ENCODE results near the gene SMPDL3A.
A peak's percentile ranks its signal among the peaks of the same experiment; 100 is the strongest.

The SMPDL3A gene

DNA sequence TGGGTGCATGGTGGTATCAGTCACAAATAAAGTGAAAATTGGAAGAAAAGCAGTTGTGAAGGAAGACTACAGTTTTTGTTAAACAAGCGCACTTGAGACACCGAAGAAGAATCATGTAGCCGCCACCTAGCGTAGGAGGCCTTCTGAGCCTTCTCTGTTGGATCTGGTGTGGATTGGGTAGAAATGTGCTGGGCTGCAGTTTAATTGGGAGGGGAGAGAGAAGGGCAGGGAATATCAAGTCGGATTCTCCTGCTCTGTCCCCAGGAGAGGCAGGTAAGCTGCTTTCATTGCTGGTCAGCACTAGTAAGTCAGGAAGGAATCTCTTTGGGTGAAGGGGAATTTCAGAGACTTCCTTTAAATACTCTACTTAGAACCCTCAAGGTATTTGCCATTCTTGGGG, 10.8 kb upstream of the SMPDL3A start:
- no peak for DNase-seq

DNA sequence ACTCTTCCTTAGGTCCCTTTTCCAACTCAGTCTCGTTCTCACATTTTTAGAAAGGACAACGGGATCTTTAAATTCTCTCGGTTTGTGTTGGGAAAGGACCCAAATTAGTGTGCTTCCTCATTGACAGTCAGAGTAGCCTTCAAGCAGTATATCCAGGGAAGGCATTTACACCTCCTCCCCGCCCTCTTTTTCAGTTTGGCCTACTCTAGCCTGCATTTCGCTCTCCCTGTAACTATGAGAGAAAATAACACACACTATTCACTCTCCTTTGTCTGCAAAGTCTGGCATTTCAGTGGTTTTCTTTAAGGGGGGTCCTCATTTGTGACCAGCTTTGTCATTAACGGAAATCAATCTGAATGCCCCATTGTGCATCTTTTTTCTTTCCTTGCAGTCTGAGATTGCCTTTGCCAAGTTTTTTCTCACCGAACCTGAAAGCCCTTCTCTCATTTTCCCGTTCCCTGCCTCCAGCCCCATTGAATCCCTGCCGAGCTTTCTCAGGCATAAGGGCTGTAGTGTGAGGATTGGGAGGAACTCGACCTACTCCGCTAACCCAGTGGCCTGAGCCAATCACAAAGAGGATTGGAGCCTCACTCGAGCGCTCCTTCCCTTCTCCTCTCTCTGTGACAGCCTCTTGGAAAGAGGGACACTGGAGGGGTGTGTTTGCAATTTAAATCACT, 9.9 kb upstream of the SMPDL3A start:
- DNase-seq = peak; percentile 31

GRCh38 chr6:122779667-122780066, 9.4 kb upstream of the SMPDL3A start, which contains the start of gene FABP7:
Gene FABP7, plus strand, starts transcription at chr6:122779716. Its CDS starts 79 bp downstream, at chr6:122779795.
- DNase-seq = no peak

DNA sequence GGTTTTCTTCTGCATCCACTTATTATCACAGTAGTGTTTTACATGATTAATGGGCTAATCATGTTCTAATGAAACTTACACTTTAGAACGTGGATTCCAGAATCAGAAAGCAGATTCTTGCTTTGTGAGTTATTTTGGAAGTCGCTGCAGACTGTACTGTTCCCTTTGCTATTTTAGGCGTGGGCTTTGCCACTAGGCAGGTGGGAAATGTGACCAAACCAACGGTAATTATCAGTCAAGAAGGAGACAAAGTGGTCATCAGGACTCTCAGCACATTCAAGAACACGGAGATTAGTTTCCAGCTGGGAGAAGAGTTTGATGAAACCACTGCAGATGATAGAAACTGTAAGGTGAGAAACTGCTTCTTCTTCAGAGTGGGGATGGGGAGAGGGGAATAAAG, 8.9 kb upstream of the SMPDL3A start:
- DNase-seq = no peak

DNA sequence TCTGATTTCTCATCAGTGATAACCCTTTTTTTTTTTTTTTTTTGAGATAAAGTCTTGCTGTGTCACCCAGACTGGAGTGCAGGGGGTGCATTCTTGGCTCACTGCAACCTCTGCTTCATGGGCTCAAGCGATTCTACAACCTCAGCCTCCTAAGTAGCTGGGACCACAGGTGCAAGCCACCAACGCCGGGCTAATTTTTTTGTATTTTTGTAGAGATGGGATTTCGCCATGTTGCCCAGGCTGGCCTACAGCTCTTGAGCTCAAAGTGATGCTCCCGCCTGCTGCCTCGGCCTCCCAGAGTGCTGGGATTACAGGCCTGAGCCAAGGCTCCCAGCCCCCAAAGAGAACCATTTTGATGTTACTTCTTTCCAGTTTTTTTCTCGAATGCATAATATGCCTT, 7.3 kb upstream of the SMPDL3A start:
- DNase-seq = no peak

GRCh38 chr6:122783401-122783800, 5.7 kb upstream of the SMPDL3A start:
- DNase-seq = no peak

DNA sequence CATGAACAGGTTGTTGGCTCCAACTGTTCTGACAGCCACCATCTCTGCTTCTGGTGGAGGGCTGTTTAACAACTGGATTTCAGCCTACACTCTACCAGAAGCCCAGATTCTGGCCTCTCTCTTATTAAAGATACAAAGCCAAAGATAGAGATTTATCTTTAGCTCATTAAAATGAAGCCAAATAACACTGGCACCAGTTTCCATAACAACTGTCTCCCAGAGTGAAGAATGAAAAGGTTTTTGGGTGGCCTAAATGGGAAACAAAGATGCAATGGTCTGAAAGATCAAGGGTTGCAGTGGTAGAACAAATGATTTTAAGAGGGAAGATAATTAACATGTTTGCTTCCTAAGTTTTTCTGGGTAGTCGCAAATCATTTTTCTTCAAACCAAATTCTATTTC, 3.2 kb upstream of the SMPDL3A start:
- DNase-seq = no peak

GRCh38 chr6:122787721-122788120, 1.3 kb upstream of the SMPDL3A start:
- DNase-seq = no peak

DNA sequence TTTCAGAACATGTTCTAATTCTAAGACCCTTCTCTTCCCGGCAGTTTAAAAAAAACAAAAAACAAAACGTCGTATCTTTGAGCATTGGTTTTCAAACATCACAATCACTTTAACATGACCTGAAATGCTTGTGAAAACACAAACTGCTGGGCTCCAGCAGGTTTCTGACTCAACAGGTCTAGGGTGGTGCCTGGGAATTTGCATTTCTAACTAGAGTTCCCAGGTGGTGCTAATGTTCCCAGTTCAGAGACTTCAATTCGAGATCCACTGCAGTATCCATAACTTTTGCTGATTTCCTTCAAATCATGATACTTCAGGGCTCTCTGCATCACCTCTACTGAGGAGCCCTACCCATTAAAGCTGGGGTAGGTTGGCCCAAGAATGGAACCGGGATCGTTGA, 850 bp upstream of the SMPDL3A start:
- no peak for DNase-seq

DNA sequence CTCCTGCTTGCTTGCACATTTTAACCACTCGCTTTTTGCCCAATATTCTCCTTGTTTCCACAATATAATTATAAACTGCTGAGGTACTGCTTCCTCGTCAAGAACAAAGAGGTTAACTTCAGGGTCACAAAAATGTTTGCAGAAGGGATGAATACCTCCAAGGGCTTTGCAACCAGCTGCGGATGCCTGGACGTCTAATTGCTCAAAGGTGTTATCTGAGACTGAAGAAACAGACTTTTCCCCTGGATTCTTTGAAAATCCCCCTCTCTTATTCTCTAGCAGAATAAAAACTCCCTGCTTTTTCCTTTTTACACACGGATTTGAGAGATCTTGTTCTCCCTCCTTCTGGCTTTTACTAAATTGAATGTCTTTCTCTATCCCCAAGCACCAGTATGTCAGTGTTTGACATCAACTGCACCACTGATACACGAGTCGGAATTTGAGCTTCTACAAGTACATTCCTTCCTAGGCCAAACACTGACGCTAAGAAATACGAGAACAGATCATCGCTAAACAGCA, 336 bp upstream of the SMPDL3A start:
- DNase-seq = no peak

- no peak for DNase-seq
Observed at GRCh38 chr6:122790028-122790422, 967 bp downstream of the SMPDL3A start.

- DNase-seq = no peak
Observed at GRCh38 chr6:122790423-122791309, 1.6 kb downstream of the SMPDL3A start.

GRCh38 chr6:122791310-122791679, 2.2 kb downstream of the SMPDL3A start:
- DNase-seq = no peak

- no peak for DNase-seq
Observed at GRCh38 chr6:122792766-122793165, 3.7 kb downstream of the SMPDL3A start.

GRCh38 chr6:122797537-122797936, 8.5 kb downstream of the SMPDL3A start:
- no peak for DNase-seq

DNA sequence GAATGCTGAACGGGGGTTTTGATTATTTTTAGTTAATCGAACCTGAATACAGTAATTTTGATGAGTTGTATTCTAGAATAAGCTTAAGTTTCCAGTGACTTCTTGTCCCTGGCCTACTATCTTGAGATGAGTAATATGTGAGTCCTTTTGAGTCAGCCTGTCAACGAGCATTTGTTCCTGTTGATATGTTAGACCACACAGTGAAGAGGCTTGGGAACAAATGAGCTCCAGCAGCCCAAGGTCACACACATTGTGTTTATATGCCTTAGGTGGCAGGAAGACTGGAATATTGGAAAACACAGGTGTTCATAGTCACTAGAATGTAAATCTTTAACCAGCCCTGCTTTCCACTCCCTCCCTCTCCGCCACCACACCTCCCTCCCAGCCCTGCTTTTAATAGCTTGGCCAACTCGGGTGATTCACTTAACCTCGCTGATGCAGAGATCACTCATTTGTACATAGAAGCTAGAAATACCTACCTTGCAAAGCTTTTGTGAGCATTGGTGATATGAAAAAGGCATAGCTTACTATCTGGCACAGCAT, 9.1 kb downstream of the SMPDL3A start:
- no peak for DNase-seq

DNA sequence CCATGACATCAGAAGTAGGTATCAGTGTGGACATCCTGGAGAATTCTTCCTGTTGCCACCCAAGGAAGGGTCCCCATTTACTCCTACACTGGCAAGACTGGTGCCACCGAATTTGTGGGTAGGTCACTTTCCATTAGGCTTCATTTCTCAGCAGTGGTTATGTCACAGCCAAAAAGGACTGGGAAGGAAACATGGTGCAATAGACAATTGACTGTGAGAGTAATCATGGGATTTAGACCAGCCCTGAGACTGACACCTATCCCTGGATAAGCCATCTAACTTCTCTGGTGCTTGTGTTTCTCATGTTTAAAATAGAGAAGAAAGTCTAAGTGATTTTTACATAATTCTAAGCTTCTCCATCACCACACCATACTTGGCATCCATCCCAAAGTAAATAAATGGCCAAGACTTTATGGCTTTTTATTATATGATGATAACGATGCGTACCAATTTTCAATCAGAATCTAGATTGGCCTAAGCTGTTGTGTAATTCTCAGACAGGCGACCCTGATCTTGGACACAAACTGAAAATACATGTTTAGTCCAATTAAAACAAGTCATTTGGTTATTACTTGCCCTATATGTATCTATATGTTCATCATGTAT, 10.2 kb downstream of the SMPDL3A start:
- no peak for DNase-seq

DNA sequence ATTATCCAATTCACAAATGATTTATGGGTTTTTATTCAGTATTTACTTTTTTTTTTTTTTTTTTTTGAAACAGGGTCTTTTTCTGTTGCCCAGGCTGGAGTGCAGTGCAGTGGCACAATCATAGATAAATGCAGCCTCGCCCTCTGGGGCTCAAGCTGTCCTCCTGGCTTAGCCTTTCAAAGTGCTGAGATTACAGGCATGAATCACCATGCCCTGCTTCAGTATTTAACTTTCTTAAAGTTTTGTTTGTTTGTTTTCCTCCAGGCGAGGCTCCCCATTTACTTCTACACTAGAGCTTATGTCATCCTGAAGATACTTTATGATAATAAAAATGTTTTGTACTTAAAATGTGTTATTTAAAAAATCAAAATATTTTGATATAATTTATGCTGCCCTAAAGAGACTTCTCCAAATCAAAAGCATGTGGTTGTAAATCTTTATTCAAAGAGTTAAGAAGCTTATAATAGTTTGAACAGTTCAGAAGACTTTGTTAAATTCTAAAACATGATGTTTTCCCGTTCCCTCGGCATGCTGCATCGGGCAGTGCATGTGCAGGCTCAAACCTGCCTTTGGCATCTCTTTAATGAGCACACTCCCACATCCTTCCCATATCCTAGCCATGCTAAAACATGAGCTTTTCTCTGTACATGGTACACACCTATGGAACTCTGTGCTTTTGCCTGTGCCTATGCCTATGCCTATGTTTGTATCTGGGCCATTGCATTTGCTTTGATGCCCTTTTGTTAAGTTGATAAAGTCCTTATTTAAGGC, 11.0 kb downstream of the SMPDL3A start:
- DNase-seq = no peak

DNA sequence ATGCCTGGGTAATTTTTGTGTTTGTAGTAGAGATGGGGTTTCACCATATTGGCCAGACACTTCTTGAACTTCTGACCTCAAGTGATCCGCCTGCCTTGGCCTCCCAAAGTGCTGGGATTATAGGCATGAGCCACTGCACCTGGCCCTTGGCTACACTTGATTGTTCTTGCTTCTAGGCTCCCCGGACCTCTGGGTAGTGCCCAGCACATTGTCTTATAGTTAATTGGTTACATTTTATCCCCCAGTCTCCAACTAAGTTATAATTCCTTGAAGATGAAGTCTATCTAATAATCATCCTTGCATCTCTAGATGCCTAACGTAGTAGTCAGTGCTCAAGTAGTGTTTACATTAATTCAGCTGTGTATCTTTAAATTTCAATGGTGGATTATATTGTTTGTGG, 11.8 kb downstream of the SMPDL3A start:
- DNase-seq = no peak

DNA sequence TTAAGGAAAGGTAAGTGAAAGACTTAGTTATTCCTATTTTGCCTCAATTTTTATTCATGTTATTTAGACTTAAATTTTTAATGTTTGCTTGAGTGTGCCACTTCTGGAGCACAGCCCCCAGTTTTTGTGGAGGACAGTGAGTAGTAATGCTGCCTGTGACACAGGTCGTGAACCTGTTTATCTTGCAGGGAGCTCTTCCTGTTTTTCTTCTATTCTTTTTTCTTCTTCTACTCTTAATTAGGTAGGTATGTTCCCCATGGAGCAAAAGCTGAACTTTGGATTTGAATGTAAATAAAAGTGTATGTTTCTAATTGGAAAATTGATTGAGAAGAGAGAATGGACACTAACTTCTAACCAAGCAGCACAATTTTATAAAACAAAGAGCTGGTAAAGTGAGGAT, 12.3 kb downstream of the SMPDL3A start:
- no peak for DNase-seq

DNA sequence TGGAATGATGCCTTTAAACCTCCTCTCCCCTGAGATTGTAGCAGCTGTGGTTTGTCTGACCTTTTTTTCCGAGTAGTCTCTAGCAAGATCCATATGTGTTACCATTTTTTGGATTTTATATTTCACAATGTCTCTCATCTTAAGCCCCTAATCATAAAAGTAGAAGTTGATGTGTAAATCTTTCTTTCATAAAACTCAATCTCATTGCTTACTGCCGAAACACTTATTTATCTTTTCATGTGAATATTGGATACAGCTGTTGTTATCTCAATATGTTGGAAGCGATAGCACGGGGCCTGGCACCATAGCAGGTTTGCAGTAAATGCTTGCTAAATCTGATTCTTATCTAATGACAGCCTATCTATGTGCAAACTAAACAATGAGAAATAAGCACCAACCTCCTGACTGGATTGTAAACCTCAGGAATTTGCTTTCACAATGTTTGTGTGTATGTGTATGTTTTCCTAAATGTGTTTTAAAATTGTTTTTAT, 14.2 kb downstream of the SMPDL3A start:
- DNase-seq = no peak

DNA sequence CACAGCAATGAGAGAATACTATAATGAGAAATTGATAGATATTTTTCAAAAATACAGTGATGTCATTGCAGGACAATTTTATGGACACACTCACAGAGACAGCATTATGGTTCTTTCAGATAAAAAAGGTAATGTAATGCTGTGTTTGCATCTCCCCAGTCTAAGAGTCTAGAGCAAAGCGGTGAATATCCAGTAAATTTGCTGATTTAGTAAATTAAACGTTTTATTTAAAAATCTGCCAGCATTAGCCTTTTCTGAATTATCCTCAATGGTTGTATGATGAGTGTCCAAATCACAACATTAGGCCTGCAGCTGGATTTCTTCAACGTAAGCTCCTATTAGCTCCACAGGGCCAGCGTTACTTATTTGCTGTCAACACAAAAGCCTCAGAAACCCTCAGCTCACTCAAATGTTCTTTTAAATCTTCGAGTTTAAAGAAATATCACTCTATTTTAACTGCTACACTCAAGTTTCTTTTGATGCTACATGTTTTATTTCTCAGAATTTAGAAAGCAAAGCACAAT, 16.0 kb downstream of the SMPDL3A start:
- no peak for DNase-seq
